SJCRH30 (cell line): ENCODE measurements around the gene PDIA6. TPM values are rescaled to one million over a fixed set of nuclear protein-coding genes. Genes with fewer than 3 reads are reported as not detected.

Source experiments
- DNase-seq, 2 experiments: peaks; one replicate each; pipeline ENCODE4 v3.0.0-alpha.2; 2015 to 2020
- H3K27ac ChIP-seq: fragments of 250-450 bp; sonication (Bioruptor Pico); 2 replicates; pipeline ENCODE4 v1.5.1; 2020; ENCODE audit warnings: mild to moderate bottlenecking, moderate library complexity
- H3K27me3 ChIP-seq: fragments of 250-450 bp; sonication (Bioruptor Pico); 2 replicates; pipeline ENCODE4 v1.5.1; 2020; ENCODE audit warnings: mild to moderate bottlenecking, moderate library complexity
- H3K36me3 ChIP-seq: fragments of 250-450 bp; sonication (Bioruptor Pico); 2 replicates; pipeline ENCODE4 v1.5.1; 2020; ENCODE audit warnings: mild to moderate bottlenecking, moderate library complexity
- H3K4me1 ChIP-seq: fragments of 250-450 bp; sonication (Bioruptor Pico); 2 replicates; pipeline ENCODE4 v1.5.1; 2020; ENCODE audit warnings: mild to moderate bottlenecking, moderate library complexity
- H3K4me3 ChIP-seq: fragments of 250-450 bp; sonication (Bioruptor Pico); 2 replicates; pipeline ENCODE4 v1.5.1; 2020; ENCODE audit warnings: mild to moderate bottlenecking, moderate library complexity
- H3K9me3 ChIP-seq: fragments of 250-450 bp; sonication (Bioruptor Pico); replicated peaks from 2 replicates; pipeline ENCODE4 v1.5.1; 2020; ENCODE audit warnings: mild to moderate bottlenecking, moderate library complexity
- total RNA-seq: library from RNA; depleted of rRNA; stranded (reverse); fragments of >200 nt; shearing (Covaris generic); gene quantifications from 2 replicates; pipeline ENCODE4 v1.2.3, GENCODE V29; 2014

Gene PDIA6
- total RNA-seq, 1 experiment from 2014 or later, result 274 TPM

DNA sequence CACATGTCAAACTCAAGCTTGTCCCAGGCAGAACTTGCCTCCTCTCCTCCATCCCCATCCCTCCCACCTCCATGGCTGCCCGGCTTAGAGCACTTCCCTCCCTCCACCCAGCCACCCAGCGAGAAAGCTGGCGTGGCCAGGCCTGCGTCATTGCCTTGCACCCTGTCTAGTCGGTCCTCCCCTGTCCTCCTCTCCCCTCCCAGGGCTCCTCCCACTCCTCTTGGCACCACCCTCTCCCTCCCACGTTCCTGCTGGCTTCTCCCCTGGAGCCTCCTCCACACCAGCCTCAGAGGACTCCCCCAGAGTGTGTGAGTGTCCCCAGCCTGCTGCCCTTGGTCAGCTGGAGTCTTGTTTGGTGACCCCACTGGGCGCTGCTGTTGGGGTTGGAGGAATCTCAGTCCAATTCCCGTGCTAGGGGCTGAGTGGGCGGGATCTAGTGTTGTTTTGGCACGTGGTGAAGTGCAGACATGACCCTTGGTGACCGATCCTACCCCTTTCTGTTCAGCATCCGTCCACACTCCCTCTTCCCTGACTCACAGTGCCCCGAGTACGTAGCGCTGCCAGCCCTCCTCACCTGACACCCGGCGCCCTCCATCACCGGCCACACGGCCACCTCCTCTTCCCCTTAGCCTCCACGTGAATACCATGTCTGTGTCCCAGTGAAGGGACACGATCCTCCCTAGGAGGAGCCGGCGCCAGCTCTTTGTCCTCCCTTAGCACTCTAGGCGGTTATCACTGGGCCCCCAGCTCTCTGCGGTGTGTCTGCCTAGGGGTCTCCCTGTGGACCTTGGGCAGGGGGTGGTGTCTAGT lies 49.7 kb downstream of the PDIA6 start:
- no peak overlapping the region for H3K27ac ChIP-seq
- peak; percentile 44 to 53 for DNase-seq
- no peaks in the 10 kb centered on the region for H3K36me3 ChIP-seq
- no peaks in the 10 kb centered on the region for H3K9me3 ChIP-seq
- H3K4me1 ChIP-seq, result no peaks in the 10 kb centered on the region
- H3K4me3 ChIP-seq, result peak overlapping the region; percentile 27
- peaks cover 4% of the 10 kb centered on the region; the same call in 1 of the 2 replicates for H3K27me3 ChIP-seq

DNA sequence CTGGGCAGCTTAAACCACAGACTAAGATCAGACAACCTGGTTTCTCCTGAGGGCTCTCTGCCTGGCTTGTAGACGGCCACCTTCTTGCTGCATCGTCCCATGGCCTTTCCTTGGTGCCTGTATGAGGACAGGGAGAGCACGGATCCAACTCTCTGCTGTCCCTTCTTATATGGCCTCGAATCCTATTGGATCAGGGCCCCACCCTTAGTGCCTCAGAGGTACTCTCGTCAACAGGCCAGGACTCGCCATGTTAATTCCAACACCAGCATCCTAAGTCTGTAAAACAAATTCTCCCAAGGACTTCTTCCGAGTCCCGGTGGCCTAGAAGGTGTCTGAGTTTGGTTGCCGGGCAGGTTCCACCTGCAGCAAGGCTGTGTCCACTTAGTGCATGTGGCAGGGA lies 51.0 kb downstream of the PDIA6 start:
- H3K27ac ChIP-seq, result no peak overlapping the region
- no peaks in the 10 kb centered on the region for H3K4me1 ChIP-seq
- no peak overlapping the region for H3K4me3 ChIP-seq
- peaks cover 14% of the 10 kb centered on the region; the same call in 1 of the 2 replicates for H3K27me3 ChIP-seq
- H3K36me3 ChIP-seq, result no peaks in the 10 kb centered on the region
- no peaks in the 10 kb centered on the region for H3K9me3 ChIP-seq
- DNase-seq, result no peak

DNA sequence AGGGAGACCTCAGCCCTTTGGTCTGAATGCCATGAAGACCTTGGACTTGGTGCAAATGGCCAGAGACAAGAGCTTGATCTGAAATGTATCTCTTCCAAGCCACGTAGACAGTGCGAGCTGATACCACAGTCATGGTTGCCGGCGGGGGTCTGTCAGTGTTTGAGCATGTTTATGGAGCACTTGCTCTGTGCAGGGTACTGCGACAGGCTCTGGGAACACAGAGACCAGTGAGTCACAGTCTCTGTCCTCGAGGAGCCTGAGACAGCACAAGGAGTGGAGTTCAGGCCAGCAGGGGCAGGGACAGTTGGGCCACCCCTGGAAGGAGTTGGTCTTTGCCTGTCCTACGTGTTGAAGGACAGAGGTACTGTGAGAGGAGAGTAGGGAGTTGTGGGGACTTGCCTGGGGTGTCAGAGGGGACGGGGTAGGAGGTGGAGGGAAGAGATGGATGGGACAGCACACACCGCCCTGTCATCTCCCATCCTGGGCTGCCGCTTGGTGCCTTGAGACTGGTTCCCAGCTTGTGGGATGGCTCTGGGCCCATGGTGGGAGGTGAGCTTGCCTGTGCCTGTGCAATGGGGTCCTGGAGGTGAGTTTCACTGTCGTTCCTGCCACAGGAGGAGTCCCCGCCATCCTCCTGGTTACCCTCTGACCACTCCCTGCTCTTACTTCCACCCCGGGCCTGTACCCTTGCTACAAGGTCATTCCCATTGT lies 51.6 kb downstream of the PDIA6 start:
- H3K27ac ChIP-seq, result no peak overlapping the region
- peaks cover 17% of the 10 kb centered on the region; the same call in 1 of the 2 replicates for H3K27me3 ChIP-seq
- no peaks in the 10 kb centered on the region for H3K4me1 ChIP-seq
- DNase-seq, result no peak
- no peaks in the 10 kb centered on the region for H3K9me3 ChIP-seq
- H3K4me3 ChIP-seq, result no peak overlapping the region
- H3K36me3 ChIP-seq, result no peaks in the 10 kb centered on the region

DNA sequence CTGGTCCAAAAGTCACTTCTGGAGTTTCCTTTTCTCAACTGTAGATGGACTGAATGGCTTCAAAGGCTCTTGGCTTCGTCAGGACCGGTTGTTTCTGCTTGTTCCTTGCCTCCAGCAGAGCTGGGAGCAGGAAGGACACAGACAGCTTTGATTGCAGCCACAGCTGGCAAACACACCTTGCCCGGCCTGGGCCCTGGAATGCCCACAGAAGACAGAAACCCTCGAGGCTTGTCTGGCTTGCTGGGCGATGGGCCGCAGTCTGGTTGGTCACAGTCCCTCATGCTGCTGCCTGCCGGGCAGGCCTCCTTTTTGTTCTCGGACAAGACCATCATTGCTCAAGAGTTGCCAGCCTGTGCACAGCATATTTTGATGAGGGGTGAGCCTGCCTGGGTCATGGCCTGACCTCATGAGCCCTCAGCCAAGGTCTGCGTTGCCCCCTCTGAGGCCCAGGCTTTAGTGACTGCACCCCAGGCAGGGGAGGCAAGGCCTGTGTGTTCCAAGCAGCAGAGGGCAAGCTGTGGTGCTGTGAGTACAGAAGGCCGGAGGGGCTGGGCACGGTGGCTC lies 53.4 kb downstream of the PDIA6 start:
- no peak overlapping the region for H3K4me3 ChIP-seq
- no peaks in the 10 kb centered on the region for H3K4me1 ChIP-seq
- H3K36me3 ChIP-seq, result no peaks in the 10 kb centered on the region
- peaks cover 24% of the 10 kb centered on the region for H3K27me3 ChIP-seq
- H3K9me3 ChIP-seq, result no peaks in the 10 kb centered on the region
- no peak for DNase-seq
- H3K27ac ChIP-seq, result no peak overlapping the region

DNA sequence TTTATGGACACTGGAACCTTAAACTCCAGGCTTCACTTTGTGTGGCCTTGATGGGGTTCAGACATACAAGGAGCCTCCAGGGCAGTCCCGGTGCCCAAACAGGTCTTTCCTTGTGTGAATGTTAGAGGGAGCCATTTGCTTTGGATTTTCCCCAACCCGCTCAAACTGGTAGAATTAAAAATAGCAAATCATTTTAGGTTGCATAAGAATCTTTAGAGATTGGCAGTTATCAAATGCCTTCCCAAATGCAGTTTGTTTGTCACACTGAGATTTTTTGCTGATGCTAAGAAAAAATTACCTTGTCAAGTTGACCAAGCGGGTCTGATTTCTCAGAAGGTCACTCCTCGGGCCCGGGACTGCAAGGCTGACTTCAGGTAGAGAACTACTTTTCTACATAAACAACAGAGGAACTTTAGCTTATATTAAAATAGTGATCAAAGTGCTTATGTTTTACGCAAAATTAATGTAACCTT lies 54.7 kb downstream of the PDIA6 start:
- no peak for DNase-seq
- no peaks in the 10 kb centered on the region for H3K36me3 ChIP-seq
- no peak overlapping the region for H3K27ac ChIP-seq
- peaks cover 5% of the 10 kb centered on the region for H3K4me1 ChIP-seq
- H3K4me3 ChIP-seq, result no peak overlapping the region
- H3K27me3 ChIP-seq, result peaks cover 24% of the 10 kb centered on the region
- H3K9me3 ChIP-seq, result no peaks in the 10 kb centered on the region

DNA sequence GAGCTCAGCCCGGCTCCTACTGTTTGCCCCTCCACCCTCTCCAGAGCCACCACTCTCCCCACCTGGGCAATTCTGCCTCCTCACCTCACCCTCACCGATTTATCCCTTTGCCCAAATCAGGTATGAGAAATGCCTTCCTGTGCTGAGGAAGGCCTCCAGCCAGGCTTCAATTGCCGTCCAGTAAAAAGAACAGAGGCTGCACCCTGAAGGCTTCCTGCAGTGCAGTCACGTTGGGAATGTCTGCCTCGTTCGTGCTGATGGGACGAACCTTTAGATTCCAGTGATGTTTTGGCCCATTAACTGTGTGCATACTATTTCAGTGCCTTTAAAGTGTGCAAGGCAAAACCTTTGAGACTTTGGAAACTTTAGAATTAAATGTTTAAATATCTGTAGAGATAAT lies 57.0 kb downstream of the PDIA6 start:
- H3K36me3 ChIP-seq, result no peaks in the 10 kb centered on the region
- H3K27me3 ChIP-seq, result peaks cover 26% of the 10 kb centered on the region
- peaks cover 17% of the 10 kb centered on the region for H3K4me1 ChIP-seq
- no peak for DNase-seq
- no peak overlapping the region for H3K4me3 ChIP-seq
- H3K27ac ChIP-seq, result no peak overlapping the region
- no peaks in the 10 kb centered on the region for H3K9me3 ChIP-seq

DNA sequence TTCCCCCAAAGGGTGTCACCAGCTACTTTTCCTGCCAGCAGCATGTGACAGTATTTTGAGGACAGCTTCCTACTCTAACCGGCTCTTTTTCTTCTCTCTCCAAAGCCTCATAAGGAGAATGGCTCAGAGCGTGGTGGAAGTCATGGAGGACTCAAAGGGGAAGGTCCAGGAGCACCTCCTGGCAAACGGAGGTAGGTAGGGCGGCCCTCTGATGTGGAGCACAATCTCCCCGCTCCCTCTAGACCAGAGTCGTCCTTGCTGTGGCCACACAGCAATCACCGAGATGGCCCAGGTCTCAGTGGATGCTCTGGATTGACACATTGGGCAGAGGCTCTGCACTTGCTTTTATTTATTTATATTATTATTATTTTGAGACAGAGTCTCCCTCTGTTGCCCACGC lies 58.7 kb downstream of the PDIA6 start:
- H3K4me3 ChIP-seq, result no peak overlapping the region
- peaks cover 18% of the 10 kb centered on the region for H3K4me1 ChIP-seq
- H3K27ac ChIP-seq, result no peak overlapping the region
- H3K36me3 ChIP-seq, result no peaks in the 10 kb centered on the region
- H3K9me3 ChIP-seq, result no peaks in the 10 kb centered on the region
- no peak for DNase-seq
- peaks cover 26% of the 10 kb centered on the region for H3K27me3 ChIP-seq

DNA sequence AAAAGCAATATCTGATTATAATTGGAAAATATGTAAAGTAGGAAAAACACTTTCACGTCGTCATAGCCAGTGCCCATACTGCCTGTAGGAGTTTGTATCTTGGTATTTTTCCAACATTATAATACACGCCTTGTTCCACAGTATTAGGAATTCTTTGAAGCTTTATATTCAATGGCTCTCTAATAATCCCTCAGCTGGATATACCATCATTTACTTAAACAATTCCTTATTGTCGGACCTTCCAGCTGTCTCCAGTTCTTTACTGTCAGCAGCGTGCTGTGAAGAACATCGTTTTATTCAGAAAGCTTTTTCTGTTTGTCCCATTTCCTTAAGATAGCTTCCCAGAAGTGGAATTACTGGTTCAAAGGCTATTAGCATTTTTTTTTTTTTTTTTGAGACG lies 59.4 kb downstream of the PDIA6 start:
- peaks cover 18% of the 10 kb centered on the region for H3K4me1 ChIP-seq
- H3K27ac ChIP-seq, result no peak overlapping the region
- H3K9me3 ChIP-seq, result no peaks in the 10 kb centered on the region
- DNase-seq, result peak in 1 of 2 experiments; percentile 66
- H3K4me3 ChIP-seq, result no peak overlapping the region
- peaks cover 26% of the 10 kb centered on the region for H3K27me3 ChIP-seq
- no peaks in the 10 kb centered on the region for H3K36me3 ChIP-seq

DNA sequence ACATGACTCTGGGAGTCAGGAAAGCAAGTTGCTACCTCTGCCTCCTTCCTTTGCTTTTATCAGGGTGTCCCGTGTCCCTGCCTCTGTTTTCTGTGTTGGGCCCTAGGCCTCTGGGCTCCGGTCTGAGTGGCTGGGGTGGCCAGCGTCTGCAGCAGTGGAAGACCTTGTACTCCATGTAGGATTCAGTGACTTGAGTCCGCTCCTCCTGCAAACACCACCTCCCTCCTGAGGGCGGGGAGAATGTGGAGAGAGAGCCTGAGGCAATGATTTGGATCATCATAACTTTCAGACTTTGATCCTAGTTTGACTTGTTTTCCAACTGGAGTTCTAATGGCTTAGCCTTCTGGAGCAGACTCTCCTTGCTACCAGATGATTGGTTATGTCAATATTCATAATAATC lies 60.3 kb downstream of the PDIA6 start:
- no peaks in the 10 kb centered on the region for H3K36me3 ChIP-seq
- peaks cover 18% of the 10 kb centered on the region for H3K4me1 ChIP-seq
- no peak overlapping the region for H3K4me3 ChIP-seq
- no peaks in the 10 kb centered on the region for H3K9me3 ChIP-seq
- H3K27ac ChIP-seq, result no peak overlapping the region
- peaks cover 20% of the 10 kb centered on the region for H3K27me3 ChIP-seq
- DNase-seq, result no peak

DNA sequence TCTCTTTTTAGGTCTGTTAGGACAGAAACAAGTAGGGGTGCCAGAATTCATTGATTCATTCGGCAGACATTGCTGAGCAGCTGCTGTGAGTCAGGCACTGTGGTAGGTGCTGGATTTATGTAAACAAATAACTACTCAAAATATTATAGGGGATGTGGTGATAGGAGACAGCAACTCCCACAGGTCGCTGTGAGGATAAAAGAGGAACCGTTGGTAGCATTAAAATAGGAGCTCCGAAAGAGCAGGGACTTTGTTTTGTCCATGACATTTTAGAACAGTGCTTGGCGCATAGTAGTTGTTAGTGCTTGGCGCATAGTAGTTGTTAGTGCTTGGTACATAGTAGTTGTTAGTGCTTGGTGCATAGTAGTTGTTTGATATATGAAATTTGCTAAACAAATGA lies 62.0 kb downstream of the PDIA6 start:
- peak; percentile 29 to 42 for DNase-seq
- Histone ChIP-seq H3K9me3 (no peaks in the 10 kb centered on the region), H3K4me1 (peaks cover 18% of the 10 kb centered on the region), H3K36me3 (no peaks in the 10 kb centered on the region), H3K27ac (no peak overlapping the region), H3K4me3 (no peak overlapping the region), H3K27me3 (peaks cover 11% of the 10 kb centered on the region)

DNA sequence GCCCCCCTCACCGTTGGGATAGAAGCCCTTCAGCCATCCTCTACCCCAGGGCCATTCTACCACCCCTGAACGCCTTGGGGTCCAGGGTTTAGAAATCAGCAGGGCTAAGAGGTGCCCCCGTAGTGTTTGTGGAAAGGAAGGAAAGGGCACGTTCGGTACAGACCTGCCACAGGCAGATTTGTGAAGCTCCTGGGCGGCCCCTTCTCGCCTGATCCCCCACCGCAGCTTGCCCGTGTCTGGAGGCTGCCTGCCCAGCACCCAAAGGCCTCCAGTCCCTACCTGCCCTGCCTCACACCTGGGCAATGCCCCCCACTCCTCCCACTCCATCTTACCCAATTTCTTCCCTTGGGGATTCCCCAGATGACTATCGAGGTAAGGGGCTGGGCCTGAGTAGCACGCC lies 69.9 kb downstream of the PDIA6 start:
- Histone ChIP-seq H3K27me3 (peaks cover 4% of the 10 kb centered on the region), H3K27ac (no peak overlapping the region), H3K9me3 (no peaks in the 10 kb centered on the region), H3K36me3 (no peaks in the 10 kb centered on the region), H3K4me3 (no peak overlapping the region), H3K4me1 (no peaks in the 10 kb centered on the region)
- no peak for DNase-seq

DNA sequence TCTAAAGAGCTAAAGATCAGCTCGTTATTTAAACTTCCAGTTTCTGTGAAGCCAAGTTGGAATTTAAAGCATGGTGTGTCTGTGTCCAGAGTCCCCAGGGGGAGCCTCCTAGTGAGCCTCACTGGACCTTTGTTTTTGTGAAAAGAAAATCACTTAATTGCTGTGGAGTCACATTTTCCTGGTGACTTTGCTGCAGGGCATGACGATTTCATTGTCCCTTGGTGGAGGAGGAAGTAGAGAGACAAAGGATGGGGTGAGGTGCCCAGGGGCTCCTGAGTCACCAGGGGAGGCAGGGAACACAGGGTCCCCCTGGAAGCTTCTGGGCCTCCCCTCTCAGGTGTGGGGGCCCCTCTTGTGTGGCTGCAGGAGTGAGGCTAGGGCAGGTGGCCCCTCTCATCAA lies 71.4 kb downstream of the PDIA6 start:
- DNase-seq, result no peak
- no peaks in the 10 kb centered on the region for H3K9me3 ChIP-seq
- H3K27ac ChIP-seq, result no peak overlapping the region
- no peaks in the 10 kb centered on the region for H3K36me3 ChIP-seq
- no peaks in the 10 kb centered on the region for H3K4me1 ChIP-seq
- peaks cover 4% of the 10 kb centered on the region; the same call in 1 of the 2 replicates for H3K27me3 ChIP-seq
- no peak overlapping the region for H3K4me3 ChIP-seq

DNA sequence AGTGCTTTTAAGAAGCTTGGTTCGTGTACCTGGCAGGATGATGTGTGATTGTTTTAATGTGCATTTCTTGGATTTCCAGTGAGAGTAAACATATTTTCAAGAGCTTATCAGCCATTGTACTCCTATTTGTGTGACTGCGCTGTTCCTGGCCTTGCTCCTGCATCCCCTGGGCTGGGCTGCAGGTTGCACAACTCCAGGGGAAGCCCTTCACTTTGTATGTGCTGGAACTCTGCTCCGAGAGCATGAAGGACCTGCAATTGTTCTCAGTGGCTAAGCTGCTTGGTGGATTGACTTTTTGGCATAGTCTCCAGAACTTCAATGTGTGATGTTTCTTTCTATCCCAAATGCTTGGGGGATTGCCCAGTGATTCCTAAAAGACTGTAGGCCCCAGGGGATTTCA lies 72.4 kb downstream of the PDIA6 start:
- Histone ChIP-seq H3K4me1 (no peaks in the 10 kb centered on the region), H3K36me3 (no peaks in the 10 kb centered on the region), H3K4me3 (no peak overlapping the region), H3K27me3 (peaks cover 4% of the 10 kb centered on the region; the same call in 1 of the 2 replicates), H3K9me3 (no peaks in the 10 kb centered on the region), H3K27ac (no peak overlapping the region)
- DNase-seq, result no peak

DNA sequence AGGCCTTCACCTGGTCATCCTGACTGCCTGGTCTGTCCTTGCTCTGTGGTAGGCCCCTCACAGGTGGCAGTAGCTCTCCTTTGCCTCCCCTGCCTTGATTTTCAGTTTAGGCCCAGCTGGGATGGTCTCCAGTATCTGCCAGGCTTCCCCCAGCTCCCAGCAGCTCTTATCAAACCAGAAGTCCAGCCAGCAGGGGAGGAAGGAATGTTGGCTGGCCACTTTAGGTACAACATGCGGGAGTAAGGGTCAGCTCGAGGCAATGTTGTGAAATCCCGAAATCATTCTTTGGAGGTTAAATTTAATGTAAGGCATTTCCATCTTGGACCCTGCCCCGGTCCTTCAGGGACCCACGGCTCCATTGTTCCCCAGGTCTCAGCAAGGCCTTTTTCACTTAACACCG lies 74.4 kb downstream of the PDIA6 start:
- DNase-seq, result no peak
- Histone ChIP-seq H3K9me3 (no peaks in the 10 kb centered on the region), H3K27ac (no peak overlapping the region), H3K4me1 (no peaks in the 10 kb centered on the region), H3K4me3 (no peak overlapping the region), H3K27me3 (peaks cover 15% of the 10 kb centered on the region), H3K36me3 (no peaks in the 10 kb centered on the region)

DNA sequence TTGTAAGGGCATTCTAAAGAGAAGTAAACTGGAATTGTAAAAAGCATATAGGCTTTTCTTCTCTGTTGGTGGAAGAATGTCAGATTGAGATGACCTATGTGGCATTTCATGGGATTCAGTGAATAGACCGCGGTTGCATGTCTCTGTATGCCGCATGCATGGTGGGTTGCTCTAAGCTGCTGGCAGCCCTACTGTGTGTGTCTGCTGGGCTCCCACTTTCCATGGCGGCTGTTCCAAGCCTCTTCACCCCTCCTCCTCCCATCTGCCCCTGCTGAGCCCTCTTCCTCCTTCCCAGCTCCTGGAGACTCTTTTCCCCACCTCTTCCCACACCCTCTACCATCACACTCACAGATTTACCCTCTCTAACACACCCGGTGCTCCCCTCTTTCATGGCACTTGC lies 78.6 kb downstream of the PDIA6 start:
- Histone ChIP-seq H3K4me1 (no peaks in the 10 kb centered on the region), H3K36me3 (no peaks in the 10 kb centered on the region), H3K27me3 (peaks cover 10% of the 10 kb centered on the region), H3K9me3 (no peaks in the 10 kb centered on the region), H3K27ac (no peak overlapping the region), H3K4me3 (no peak overlapping the region)
- no peak for DNase-seq
